HEK293 (cell line): Measurements from ENCODE around the gene SAMM50.

ENCODE experiments used
- ZNF394 ChIP-seq: fragments of 450-650 bp; formaldehyde crosslinking; IDR thresholded peaks from 2 replicates; pipeline ENCODE4 v1.5.1; 2016; ENCODE audit warnings: missing biosample characterization, missing genetic modification characterization, mild to moderate bottlenecking, moderate library complexity, borderline replicate concordance
- ZNF488 ChIP-seq: fragments of 450-650 bp; formaldehyde crosslinking; IDR thresholded peaks from 2 replicates; pipeline ENCODE4 v1.5.1; 2016; ENCODE audit warnings: missing biosample characterization, missing genetic modification characterization
- TF ChIP-seq, protein P1 (sequence below): fragments of 450-650 bp; formaldehyde crosslinking; IDR thresholded peaks from 2 replicates; pipeline ENCODE4; 2016; ENCODE audit warnings: missing biosample characterization, missing genetic modification characterization
- TF ChIP-seq, protein P2 (sequence below): IDR thresholded peaks from 2 replicates; pipeline ENCODE4 v1.6.1; 2011; ENCODE audit warnings: mild to moderate bottlenecking, low read depth, low read length, borderline replicate concordance
- TF ChIP-seq, protein P3 (sequence below): fragments of 450-650 bp; formaldehyde crosslinking; IDR thresholded peaks from 2 replicates; pipeline ENCODE4 v1.5.0; 2017; ENCODE audit warnings: missing biosample characterization, missing genetic modification characterization, borderline replicate concordance
- TF ChIP-seq, protein P4 (sequence below): fragments of 450-650 bp; formaldehyde crosslinking; IDR thresholded peaks from 2 replicates; pipeline ENCODE4 v1.5.1; 2016; ENCODE audit warnings: missing biosample characterization, missing genetic modification characterization

The SAMM50 gene

GRCh38 chr22:44045145-44045544 lies 89.9 kb downstream of the SAMM50 start (continued):
- TF ChIP-seq ZNF488 (tag by site-specific recombination) (no peak), ZNF394 (tag by site-specific recombination) (no peak)
- TF ChIP-seq, protein P1, sequence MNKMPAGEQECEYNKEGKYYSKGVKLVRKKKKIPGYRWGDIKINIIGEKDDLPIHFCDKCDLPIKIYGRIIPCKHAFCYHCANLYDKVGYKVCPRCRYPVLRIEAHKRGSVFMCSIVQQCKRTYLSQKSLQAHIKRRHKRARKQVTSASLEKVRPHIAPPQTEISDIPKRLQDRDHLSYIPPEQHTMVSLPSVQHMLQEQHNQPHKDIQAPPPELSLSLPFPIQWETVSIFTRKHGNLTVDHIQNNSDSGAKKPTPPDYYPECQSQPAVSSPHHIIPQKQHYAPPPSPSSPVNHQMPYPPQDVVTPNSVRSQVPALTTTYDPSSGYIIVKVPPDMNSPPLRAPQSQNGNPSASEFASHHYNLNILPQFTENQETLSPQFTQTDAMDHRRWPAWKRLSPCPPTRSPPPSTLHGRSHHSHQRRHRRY (tag by site-specific recombination): no peak
- TF ChIP-seq, protein P2, sequence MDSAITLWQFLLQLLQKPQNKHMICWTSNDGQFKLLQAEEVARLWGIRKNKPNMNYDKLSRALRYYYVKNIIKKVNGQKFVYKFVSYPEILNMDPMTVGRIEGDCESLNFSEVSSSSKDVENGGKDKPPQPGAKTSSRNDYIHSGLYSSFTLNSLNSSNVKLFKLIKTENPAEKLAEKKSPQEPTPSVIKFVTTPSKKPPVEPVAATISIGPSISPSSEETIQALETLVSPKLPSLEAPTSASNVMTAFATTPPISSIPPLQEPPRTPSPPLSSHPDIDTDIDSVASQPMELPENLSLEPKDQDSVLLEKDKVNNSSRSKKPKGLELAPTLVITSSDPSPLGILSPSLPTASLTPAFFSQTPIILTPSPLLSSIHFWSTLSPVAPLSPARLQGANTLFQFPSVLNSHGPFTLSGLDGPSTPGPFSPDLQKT: no peak
- TF ChIP-seq, protein P3, sequence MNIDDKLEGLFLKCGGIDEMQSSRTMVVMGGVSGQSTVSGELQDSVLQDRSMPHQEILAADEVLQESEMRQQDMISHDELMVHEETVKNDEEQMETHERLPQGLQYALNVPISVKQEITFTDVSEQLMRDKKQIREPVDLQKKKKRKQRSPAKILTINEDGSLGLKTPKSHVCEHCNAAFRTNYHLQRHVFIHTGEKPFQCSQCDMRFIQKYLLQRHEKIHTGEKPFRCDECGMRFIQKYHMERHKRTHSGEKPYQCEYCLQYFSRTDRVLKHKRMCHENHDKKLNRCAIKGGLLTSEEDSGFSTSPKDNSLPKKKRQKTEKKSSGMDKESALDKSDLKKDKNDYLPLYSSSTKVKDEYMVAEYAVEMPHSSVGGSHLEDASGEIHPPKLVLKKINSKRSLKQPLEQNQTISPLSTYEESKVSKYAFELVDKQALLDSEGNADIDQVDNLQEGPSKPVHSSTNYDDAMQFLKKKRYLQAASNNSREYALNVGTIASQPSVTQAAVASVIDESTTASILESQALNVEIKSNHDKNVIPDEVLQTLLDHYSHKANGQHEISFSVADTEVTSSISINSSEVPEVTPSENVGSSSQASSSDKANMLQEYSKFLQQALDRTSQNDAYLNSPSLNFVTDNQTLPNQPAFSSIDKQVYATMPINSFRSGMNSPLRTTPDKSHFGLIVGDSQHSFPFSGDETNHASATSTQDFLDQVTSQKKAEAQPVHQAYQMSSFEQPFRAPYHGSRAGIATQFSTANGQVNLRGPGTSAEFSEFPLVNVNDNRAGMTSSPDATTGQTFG (tag by site-specific recombination): no peak
- TF ChIP-seq, protein P4, sequence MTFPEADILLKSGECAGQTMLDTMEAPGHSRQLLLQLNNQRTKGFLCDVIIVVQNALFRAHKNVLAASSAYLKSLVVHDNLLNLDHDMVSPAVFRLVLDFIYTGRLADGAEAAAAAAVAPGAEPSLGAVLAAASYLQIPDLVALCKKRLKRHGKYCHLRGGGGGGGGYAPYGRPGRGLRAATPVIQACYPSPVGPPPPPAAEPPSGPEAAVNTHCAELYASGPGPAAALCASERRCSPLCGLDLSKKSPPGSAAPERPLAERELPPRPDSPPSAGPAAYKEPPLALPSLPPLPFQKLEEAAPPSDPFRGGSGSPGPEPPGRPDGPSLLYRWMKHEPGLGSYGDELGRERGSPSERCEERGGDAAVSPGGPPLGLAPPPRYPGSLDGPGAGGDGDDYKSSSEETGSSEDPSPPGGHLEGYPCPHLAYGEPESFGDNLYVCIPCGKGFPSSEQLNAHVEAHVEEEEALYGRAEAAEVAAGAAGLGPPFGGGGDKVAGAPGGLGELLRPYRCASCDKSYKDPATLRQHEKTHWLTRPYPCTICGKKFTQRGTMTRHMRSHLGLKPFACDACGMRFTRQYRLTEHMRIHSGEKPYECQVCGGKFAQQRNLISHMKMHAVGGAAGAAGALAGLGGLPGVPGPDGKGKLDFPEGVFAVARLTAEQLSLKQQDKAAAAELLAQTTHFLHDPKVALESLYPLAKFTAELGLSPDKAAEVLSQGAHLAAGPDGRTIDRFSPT (tag by site-specific recombination): no peak
